ENCODE data around the gene RBM17.

GRCh38 chr10:6114805-6115341 is 26.0 kb downstream of the RBM17 start:
- TF ChIP-seq REST (IDR thresholded peaks at IDR 0.05; ENCODE audit: low read depth), result no peak
- TF ChIP-seq MAX (IDR thresholded peaks at IDR 0.05), result no peak
- TF ChIP-seq ZBTB7A (IDR thresholded peaks at IDR 0.05; ENCODE audit: low read depth), result no peak
- TF ChIP-seq YY1 (IDR thresholded peaks at IDR 0.05; ENCODE audit: low read depth), result no peak
- TF ChIP-seq CEBPB (IDR thresholded peaks at IDR 0.05), result no peak
- TF ChIP-seq EP300 (IDR thresholded peaks at IDR 0.05; ENCODE audit: borderline replicate concordance), result no peak
- TF ChIP-seq RAD21 (IDR thresholded peaks at IDR 0.05; ENCODE audit: low read depth), result no peak
- TF ChIP-seq TAF1 (IDR thresholded peaks at IDR 0.05; ENCODE audit: low read depth), result no peak
- no peak for TF ChIP-seq TEAD4 (IDR thresholded peaks at IDR 0.05)
- no peak for TF ChIP-seq TCF12 (IDR thresholded peaks at IDR 0.05; ENCODE audit: low read depth)
- no peak for TF ChIP-seq CREB1 (IDR thresholded peaks at IDR 0.05; ENCODE audit: low read depth)
